Suprapubic skin (tissue), 3 donors: ENCODE data around the gene COL19A1.

ENCODE experiments used
- POLR2AphosphoS5 ChIP-seq, 3 donors: sonication (generic); formaldehyde crosslinking; IDR thresholded peaks; one replicate each; pipeline ENCODE4 v1.6.1; 2017; ENCODE audit warnings: antibody characterized with exemption in 3 of 3
- TF ChIP-seq, protein P1 (sequence below), 2 donors: fragments of 200-600 bp in 1 of 2; fragments of 450-650 bp in 1 of 2; sonication (generic) in 1 of 2; IDR thresholded peaks; one replicate each; pipeline ENCODE4 v1.5.1; 2016 to 2019; ENCODE audit warnings: antibody characterized with exemption in 2 of 2, mild to moderate bottlenecking in 1 of 2, moderate library complexity in 1 of 2

- TF ChIP-seq, protein P1, sequence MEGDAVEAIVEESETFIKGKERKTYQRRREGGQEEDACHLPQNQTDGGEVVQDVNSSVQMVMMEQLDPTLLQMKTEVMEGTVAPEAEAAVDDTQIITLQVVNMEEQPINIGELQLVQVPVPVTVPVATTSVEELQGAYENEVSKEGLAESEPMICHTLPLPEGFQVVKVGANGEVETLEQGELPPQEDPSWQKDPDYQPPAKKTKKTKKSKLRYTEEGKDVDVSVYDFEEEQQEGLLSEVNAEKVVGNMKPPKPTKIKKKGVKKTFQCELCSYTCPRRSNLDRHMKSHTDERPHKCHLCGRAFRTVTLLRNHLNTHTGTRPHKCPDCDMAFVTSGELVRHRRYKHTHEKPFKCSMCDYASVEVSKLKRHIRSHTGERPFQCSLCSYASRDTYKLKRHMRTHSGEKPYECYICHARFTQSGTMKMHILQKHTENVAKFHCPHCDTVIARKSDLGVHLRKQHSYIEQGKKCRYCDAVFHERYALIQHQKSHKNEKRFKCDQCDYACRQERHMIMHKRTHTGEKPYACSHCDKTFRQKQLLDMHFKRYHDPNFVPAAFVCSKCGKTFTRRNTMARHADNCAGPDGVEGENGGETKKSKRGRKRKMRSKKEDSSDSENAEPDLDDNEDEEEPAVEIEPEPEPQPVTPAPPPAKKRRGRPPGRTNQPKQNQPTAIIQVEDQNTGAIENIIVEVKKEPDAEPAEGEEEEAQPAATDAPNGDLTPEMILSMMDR (IDR thresholded peaks at IDR 0.05), result no peak
- no peak for TF ChIP-seq POLR2AphosphoS5 (IDR thresholded peaks at IDR 0.05)
Observed at GRCh38 chr6:70194421-70194820, 328.1 kb downstream of the COL19A1 start.
